LNCaP clone FGC (cell line): ENCODE data around the gene CARS1.

Source experiments
- DNase-seq: peaks from one replicate; pipeline ENCODE4 v3.0.0-alpha.2; 2011; ENCODE audit warnings: low read depth
- H3K4me3 ChIP-seq: 2 replicates; pipeline ENCODE4 v1.5.1; 2011; ENCODE audit warnings: mild to moderate bottlenecking, low read depth, low read length, control low read depth
- CTCF ChIP-seq: IDR thresholded peaks from 2 replicates; pipeline ENCODE4 v1.5.1; 2012; ENCODE audit warnings: mild to moderate bottlenecking; ENCODE audit not compliant: control insufficient read depth, insufficient read depth; ENCODE audit errors: extremely low read depth

CARS1 gene

GRCh38 chr11:3080733-3081385 lies 23.6 kb upstream of the CARS1 start:
- H3K4me3 ChIP-seq = no peak overlapping the region
- DNase-seq = no peak
- no peak for TF ChIP-seq CTCF

- H3K4me3 ChIP-seq = no peak overlapping the region
- DNase-seq = no peak
- TF ChIP-seq CTCF = no peak
Observed at GRCh38 chr11:3080104-3080503, 22.9 kb upstream of the CARS1 start.

- no peak overlapping the region for H3K4me3 ChIP-seq
- TF ChIP-seq CTCF = no peak
Observed at GRCh38 chr11:3077846-3078440, 20.7 kb upstream of the CARS1 start.

DNA sequence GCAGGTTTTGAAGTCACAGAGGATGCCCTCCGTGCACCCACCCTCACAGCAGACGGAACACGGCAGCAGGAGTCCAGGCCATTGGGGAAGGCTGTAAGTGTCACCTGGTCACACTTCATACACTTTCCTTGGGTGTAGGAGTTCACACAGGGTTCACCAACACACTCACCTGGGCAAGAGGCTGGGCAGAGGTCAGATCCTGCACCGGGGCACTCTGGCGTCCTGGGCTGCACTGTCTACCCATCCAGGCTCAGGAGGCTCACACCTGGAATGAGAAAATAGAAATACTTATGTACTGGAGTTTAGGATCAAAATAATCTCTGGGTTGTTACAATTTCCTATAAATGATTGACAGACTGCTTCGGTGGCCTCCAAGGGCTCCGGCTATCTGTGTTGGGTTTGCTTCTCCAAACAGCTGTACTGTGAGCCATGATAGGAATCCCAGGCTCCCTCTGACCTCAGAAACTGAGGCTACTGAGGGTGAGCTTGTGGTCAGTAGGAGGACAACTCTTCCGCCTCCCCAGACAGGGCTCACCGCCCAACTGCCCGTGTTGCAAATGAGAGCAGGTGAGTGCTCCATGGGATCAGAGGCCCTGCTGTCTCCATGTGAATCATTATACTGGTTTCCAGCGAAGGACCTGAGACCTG lies 20.1 kb upstream of the CARS1 start:
- H3K4me3 ChIP-seq = no peak overlapping the region
- no peak for DNase-seq
- TF ChIP-seq CTCF = no peak

More at GRCh38 chr11:3077846-3078440, 20.7 kb upstream of the CARS1 start:
- no peak for DNase-seq

GRCh38 chr11:3074912-3075589 lies 17.8 kb upstream of the CARS1 start:
- DNase-seq = no peak
- H3K4me3 ChIP-seq = no peak overlapping the region
- TF ChIP-seq CTCF = no peak

DNA sequence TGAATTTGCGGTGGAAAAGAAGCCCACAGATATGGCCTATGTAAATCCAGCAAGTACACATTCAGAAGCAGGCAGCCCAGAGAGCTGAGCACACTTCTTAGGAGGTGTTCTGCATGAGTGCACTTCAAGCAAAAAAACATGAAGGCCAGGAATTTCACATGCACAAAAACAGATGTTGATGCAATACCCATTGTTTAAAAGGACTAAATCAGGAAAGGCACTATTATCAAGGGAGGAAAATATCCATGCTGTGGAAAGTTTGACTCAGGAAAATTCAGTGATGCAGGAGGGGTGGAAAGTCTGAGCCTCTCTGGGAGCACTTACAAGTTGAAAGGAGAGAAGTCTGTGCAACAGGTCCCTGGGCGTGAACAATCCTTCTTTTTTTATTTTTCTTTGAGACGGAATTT lies 15.8 kb upstream of the CARS1 start:
- DNase-seq = no peak
- no peak for TF ChIP-seq CTCF

More for the DNA sequence above, 15.8 kb upstream of the CARS1 start:
- H3K4me3 ChIP-seq = no peak overlapping the region
